ENCODE measurements around the gene TSPO2.
"Not testable (repeated sequence)": the region's sequence is repeated elsewhere in the genome, so short reads cannot be mapped to it uniquely, and the experiment has no call there.

The TSPO2 gene, protein sequence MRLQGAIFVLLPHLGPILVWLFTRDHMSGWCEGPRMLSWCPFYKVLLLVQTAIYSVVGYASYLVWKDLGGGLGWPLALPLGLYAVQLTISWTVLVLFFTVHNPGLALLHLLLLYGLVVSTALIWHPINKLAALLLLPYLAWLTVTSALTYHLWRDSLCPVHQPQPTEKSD

DNA sequence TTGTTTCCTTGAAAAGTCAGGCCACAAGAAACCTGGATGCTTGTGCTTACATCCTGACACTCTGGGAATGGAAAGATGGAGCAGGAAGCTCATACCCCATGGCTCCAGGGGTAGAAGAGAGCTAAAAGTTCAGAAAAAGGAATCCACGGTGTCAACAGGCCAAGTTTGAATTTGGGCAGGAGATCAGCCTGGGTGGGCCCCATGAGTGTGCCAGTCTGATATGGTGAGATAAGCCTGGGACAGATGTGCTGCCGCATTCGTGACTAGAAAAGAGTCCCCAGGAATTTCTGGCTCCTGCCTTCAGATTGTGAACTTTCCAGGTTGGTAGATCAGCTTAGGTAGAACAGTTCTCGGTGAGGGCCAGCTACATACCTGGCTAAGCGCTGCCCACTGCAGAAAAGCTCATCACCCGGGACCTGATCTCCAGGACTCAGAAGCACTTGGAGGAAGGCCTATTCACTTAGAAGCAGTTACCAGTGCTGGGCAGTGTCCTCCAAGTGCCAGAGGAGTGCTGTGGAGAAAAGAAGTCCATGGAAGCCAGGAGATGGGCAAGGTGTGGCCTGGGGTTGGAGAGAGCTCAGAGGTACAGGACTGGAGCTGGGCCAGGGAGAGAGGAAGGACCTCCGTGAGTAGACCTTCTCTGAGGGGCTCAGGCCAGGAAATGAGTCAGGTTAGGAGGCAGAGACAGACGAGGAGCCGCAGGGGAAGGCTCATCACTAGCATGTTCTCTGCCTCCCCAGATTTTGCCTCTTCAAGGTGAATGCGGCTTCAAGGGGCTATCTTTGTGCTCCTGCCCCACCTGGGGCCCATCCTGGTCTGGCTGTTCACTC is at the start of gene TSPO2:
TSS of gene TSPO2 (plus strand) at position 242 of the 830 bp plus-strand sequence. CDS start at position 761, 519 bp downstream.
- DNase-seq (ENCODE audit: low read depth) = no peak

DNA sequence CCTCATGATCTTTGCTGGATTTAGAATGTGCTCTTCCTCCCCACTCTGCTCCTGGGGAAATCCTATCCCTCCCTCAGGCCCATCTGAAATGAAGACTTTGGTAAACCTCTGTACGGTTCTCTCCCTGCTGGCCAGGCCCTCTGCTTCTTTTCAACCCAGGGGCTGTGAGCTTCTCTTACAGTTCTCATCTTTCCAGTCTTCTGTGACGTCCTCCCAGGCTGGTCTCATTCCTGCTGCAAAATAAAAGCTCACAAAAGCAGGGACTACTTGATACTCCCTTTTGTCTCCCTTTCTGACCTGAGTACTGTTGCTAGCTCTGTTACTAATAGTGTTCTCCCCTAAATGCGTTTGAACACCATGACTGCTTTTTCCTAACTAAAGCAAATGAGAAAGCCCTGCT is 49.5 kb upstream of the TSPO2 start:
- DNase-seq (ENCODE audit: low read depth) = no peak

DNA sequence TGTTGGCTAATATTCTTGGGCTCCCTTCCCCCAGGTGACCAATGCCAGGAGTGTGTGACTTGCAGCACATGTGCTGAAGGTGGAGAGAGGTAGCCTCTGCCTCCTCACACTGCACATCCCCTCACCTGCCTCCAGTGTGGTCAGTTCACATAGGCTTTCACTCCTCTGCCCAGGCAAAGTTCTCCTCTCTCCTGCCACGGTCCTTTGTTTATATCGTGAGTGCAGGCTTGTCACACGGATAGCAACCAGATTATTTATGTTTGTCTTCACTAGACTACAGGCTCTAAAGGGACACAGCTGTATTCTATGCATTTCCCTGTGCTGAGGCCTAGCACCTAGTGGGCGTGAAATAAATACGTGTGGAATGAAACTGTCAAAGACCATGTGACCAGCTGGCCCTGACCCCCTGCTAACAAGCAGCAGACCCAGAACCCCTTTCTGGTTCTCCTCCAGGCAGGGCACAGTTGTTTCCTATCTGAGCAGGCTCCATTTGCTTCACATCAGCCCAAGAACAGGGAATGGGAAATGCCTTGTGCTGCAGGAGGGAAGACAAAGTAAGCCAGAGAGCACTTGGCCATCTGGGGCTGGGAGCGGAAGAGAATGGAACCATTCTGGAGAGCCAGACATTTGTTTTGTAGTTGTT is 45.6 kb upstream of the TSPO2 start:
- no peak for DNase-seq (ENCODE audit: low read depth)

DNA sequence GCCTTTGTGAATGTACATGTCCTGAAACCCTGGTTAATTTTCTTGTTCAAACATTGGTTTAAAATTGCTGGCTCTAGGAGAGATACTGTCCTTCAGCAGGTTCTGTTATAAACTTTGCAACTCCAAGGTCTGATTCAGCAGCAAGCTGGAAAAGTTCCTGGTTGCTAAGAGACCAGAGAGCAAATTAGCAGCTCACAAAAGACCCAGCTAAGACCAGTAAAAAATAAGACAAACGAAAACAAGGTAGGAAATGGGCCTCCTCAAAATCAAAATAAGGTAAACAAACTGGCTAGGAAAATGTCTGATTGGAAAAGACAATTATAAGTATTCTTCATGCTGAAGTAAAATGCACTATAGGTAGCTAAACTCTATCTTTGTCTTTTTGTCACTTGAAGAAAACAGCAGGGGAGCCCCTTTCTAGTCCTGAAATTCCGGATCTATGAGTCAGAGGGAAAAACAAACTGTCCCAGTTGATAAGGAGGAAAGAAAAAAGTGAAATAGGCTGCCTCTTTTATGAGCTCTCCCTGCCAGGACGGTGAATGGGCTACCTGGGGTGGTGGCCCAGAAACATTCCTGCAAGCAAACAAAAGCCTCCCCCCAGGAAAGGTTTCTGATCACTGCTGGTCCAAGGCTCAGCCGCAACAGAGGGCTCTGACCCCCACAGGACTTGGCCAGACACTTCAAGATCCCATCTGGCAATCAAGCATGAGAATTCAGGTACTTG is 44.9 kb upstream of the TSPO2 start:
- no peak for DNase-seq (ENCODE audit: low read depth)

DNA sequence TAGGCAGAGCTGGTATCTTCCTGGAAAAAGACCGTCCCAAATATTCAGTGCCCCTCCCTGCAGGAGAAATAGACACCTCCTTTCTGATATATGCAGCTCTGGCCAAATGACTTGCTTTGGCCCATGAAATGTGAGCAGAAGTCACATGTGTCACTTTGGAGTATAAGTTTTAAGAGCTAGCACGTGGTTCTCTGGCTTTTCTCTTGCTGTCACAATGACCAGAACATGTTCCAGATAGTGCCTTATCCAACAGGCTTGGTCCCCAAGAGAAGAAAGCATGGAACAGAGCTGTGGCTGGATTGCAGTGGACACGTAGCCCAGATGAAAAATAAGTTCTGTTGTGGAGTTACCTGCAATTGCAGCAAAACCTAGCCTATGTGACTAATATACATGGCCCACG is 43.6 kb upstream of the TSPO2 start:
- DNase-seq (ENCODE audit: low read depth) = no peak

DNA sequence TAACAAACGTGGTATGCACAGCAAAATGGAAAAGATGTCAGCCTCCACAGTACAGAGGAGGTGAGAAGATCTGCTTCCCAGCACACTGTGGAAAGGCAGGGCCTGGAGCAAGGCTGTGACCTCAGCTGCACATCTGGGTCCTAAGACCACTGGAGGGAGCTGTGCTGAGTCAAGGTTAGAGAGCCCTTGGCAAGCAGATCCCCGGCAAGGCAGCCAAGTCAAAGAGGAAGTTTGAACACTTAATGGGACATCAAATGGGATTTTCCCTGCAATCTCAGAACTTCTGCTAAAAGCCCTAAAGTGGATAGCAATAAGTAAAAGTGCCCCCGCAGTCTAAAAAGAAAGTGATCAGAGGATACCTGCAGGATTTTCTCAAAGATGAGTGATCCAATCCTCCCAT is 42.7 kb upstream of the TSPO2 start:
- no peak for DNase-seq (ENCODE audit: low read depth)

DNA sequence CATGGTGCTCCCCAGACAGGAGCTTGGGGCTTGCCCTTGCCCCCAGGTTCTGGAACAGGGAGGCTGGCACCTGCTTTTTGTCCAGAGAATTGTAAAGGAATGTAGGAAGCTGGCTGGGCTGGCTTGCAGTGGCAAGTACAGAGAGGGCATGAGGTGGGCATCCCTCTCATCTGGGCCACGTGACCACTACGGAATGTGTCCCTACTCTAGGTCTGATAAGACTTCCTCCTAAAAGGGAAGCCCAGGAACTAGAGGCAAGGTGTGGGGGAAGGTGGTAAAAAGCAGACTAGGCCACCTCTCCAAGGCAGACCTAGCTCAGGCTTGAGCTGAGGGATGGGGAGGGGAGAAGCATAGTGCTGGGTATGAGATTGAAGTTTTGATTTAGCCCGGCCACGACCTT is 42.0 kb upstream of the TSPO2 start:
- DNase-seq (ENCODE audit: low read depth) = no peak

DNA sequence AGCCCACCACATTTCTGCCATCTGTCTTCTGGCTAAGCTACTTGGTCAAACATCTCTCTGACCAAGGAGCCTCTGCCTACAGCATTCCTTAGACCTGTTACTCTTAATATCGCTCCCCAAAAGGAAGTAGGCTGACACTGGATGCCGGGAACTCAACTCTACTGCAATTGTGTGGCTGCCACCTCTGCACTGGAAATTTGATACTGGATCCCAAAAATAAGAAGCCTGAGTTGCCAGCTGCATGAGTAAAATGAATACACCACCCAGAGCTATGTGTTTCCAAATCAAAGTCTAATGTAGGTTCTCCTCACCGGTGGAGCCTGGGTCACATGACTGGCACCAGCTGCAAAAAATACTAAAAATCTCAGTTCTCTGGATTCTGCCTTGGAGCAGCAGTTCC is 40.1 kb upstream of the TSPO2 start:
- DNase-seq (ENCODE audit: low read depth) = no peak

DNA sequence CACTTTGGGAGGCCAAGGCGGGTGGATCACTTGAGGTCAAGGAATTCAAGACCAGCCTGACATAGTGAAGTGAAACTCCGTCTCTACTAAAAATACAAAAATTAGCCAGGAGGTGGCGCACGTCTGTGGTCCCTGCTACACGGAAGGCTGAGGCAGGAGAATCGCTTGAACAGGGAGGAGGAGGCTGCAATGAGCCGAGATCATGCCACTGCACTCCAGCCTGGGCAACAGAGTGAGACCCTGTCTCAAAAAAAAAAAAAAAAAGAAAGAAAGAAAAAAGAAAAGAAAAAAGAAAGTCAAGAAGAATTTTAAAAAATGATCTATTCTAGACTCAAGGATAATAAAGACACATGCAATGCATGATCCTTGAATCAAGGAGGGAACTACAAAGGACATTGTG is 36.0 kb upstream of the TSPO2 start:
- not testable (repeated sequence) for DNase-seq (ENCODE audit: low read depth)

DNA sequence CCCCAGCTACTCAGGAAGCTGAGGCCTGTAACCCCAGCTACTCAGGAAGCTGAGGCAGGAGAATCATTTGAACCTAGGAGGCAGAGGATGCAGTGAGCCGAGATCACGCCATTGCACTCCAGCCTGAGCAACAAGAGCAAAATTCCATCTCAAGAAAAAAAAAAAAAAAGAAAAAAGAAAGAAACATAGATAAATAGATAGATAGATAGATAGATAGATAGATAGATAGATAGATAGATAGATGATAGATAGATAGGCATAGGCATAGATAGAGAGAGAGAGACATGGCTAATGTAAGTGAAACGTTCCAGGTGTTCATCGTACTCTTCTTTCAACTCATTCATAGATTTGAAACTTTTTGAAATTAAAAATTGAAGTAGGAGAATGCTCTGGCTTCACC is 35.3 kb upstream of the TSPO2 start:
- not testable (repeated sequence) for DNase-seq (ENCODE audit: low read depth)

DNA sequence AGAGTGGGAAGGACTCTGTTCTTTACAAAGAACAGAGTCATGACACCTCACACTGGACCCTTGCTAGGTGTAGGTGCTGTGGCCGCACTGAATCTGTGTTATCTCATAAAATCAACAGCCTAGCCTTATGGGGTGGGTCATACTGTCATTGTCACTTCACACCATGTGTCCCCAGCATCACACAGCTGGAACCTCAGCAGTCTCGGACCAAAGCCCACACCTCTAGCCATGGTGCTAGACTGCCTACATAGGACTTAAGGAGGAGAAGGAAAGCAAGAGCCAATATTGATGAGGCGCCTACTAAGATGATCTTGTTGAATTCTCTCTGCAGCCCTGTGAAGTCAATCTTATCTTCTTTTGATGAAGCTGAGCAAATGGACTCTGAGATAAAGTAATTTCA is 34.3 kb upstream of the TSPO2 start:
- no peak for DNase-seq (ENCODE audit: low read depth)

DNA sequence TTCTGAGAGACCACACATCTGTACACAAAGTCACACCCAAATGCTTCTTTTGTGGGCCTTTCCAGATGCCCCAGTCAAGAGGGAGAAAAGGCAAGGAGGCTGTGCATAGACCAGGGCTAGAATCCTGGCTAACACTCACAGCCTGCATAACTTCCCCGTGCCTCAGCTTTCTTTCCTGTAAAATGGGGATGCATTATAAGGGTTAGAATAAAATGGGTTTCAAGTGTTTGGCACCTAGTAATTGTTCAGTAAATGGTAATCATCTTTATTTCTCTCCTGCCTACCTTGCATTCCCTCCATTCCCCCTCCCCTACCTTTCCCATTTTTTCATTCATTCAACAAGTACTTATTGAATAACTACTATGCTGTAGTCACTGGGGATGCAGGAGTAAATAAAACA is 32.6 kb upstream of the TSPO2 start:
- DNase-seq (ENCODE audit: low read depth) = no peak

DNA sequence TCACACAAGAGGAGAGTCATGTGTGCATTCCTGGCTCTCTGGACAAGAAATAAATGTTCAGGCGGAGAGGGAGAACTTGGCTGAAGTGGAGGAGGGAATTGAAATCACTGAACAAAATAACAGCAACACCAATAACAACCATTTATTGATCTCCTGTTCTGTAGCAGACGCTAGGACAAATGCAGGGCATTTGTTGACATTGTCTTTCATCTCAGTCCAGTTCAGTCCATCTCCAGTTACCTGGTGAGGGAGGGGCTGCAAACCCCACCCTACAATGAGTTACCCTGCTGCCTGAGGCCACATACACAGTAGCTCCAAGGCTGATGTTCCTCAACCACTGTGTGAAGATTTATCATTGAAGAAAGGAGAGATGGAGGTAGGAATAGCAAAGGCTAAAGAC is 30.6 kb upstream of the TSPO2 start:
- DNase-seq (ENCODE audit: low read depth) = no peak

DNA sequence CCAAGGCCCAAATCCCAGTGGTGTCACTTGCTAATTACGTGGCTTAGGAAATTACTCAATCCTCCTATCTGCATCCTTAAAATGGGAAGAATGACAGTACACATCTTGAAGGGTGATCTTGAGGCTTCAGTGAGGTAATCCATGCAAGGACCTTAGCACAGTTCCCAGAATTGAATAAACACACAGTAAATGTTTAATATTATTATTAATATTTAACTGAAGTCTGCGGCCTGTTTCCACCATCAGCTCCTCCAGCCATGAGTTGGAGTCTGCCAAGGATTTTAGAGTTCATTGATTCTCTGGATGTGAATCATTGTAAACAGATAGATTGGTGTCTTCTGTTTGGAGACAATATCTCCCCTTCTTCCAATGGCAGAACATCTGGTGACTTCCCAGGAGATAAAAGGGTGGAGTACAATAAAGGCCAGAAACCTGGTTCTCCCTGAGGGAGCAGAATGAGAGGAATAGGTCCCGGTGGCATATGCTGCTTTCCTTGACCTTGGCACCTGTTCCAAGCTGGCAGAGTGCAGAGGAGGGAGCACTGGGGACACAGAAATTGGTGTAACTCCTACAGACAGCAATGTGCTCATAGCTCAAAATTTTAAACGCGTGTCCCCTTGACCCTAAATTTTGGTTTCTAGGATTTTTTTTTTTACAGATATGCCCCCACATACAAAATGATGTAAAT is 28.7 kb upstream of the TSPO2 start:
- no peak for DNase-seq (ENCODE audit: low read depth)

DNA sequence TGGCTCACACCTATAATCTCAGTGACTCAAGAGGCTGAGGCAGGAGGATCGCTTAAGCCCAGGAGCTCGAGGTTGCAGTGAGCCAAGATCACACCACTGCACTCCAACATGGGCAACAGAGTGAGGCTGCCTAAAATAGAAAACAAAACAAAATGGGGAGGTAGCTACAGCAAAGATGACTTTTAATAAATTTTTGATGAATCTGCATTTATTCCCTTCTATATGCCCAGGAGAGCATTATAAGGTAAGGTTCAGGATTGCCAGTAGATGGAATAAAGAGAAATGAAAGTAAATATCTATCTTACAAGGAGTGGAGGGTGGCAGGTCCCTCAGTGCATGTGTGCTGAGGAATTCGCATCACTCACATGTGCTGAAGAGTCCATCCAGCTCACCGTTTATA is 27.5 kb upstream of the TSPO2 start:
- DNase-seq (ENCODE audit: low read depth) = no peak

DNA sequence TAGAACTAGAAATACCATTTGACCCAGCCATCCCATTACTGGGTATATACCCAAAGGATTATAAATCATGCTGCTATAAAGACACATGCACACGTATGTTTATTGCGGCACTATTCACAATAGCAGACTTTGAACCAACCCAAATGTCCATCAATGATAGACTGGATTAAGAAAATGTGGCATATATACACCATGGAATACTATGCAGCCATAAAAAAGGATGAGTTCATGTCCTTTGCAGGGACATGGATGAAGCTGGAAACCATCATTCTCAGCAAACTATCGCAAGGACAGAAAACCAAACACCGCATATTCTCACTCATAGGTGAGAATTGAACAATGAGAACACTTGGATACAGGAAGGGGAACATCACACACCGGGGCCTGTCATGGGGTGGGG is 26.4 kb upstream of the TSPO2 start:
- DNase-seq (ENCODE audit: low read depth) = not testable (repeated sequence)

DNA sequence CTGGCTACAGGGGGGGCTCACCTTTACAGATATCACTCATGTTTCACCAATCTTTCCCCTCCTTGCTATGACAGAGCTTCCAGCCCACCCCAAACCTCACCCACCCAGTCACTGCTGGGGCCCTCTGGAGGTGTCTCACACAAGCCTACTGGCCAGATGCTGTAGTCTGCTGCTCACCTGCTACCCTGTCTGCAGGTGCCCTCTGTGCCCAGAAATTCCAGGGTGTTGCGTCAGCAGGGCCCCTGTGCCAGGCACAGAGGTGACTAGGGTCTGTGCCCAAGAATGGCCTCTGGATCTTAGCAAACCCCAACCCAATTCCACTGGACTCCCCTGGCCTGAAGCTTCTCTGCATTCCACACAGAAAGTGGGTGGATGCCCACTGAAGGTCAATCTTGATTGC is 24.6 kb upstream of the TSPO2 start:
- no peak for DNase-seq (ENCODE audit: low read depth)

DNA sequence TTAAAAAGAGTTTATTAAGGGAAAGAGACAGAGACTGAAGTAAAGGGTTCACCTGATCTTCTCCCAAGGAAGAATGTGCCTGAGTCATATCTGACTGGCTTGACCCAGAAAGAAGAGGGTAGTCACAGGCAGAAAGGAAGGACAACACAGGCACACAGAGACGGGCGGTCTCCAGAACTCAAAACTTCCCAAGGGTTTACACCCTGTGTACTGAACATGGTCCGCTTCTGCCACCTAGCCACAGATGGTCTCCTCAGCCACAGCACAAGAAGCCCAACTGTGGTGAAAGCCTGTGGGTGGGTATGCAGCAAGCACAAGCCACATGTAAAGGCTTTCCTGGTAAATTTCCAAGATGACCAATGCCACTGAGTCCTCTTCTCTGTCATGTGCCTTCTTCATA is 20.4 kb upstream of the TSPO2 start:
- no peak for DNase-seq (ENCODE audit: low read depth)

DNA sequence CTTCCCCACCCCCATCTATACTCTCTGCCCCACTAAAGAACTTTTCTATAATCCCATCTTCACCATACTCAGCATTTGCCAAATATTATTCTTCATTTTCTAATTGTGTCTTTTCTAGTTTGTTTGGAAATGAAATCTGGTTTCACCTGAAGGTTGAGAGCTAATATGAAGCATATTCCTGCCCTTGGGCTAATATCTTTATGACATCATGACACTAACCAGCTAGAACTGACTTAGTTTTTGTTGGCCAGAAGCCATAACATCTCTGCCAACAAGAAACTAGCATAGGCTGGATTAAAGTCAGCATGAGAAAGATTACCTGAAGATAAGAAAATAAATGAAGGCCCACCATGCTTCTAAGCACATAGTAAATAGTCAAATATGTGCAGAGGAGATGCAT is 20.0 kb upstream of the TSPO2 start:
- no peak for DNase-seq (ENCODE audit: low read depth)

DNA sequence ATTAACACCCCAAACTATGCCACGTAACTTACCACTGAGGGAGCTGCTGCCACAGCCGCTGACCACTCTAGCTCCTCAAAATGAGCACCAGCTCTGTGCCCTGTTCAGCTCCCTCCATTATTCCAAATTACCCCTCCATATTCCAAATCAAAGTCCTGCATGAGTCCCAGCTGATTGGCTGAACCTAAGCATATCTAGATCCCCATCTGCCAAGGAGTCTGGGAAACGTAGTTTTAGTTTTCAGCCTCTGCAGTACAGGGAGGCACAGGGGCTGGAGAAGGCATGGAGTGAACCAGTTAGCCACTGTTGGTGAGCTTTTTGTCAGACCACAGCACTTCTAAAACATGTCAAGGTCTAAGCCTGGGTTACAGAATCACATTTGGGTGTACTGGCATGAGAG is 19.2 kb upstream of the TSPO2 start:
- no peak for DNase-seq (ENCODE audit: low read depth)

DNA sequence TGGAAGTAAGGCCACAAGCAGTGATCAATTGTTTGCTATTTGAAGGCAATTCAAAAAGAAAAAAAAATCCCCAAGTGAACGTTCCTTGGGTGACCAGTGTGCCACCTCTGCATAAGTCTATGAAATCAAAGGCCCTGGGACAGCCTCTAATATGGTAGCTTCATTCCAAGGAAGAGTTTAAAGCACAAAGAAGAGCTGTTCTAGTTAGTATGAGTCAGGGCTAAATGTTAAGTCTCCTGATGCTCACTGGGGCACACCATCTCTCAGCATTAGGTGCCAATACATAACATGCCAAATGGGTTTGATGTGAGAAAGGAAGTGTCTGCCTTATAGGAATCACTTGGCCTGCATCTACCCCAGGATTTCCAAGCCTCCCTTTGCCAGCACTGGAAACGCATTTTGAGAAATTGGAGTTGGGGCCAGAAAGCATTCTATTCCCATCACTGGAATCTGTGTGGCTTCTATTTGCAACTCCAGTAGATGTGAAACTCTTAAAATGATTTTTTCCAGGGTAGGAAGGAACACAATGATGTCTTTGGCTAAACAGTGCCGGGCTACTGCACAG is 16.2 kb upstream of the TSPO2 start:
- no peak for DNase-seq (ENCODE audit: low read depth)

DNA sequence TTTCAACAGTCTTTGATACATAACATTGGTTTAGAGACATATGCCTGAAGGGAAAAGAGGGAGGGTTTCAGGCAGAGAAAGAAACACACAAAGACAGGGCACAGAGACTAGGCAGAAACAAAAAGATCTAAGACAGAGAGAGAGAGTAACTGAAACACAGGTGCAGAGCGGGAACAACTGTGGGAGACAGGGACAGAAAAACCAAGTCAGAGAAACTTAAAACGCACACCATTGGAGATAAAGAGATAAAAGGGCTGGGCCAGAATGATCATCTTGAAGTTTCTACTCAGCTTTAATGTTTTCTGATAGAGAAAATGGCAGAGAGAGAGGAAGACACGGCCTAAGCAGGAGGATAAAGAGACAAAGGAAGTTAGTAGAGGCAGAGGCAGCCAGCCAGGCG is 15.0 kb upstream of the TSPO2 start:
- no peak for DNase-seq (ENCODE audit: low read depth)

All from HS-27A (cell line).